ENCODE data around the gene ZFP62.

Gene ZFP62

DNA sequence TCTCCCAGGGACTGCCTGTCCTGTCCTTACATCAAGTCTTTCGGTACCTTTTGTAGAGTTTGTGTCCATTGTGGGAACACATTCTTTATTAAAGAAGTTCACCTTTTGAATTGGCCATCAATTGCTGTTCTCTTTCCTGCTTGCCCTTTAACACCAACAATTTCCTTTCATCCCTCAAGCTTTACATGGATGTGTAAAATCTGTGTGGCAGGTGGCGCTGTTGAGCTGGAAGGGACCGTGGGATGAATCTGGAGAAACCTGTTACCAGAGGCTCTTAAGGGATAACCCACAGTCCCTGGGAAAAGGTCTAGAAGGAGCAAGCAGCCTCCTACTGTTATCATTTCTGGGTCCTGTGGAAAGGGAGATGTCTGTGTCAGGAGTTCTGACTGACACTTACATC is 7.9 kb upstream of the ZFP62 start:
- H3K4me3 ChIP-seq (ENCODE audit: low read length in 2 of 2) = no peak overlapping the region
- no peak overlapping the region for H3K27ac ChIP-seq (ENCODE audit: low read depth in 2 of 2, low read length in 2 of 2)
- no peaks in the 10 kb centered on the region for H3K9me3 ChIP-seq (ENCODE audit: control insufficient read depth in 2 of 2, low read length in 2 of 2)
- no peak overlapping the region for H3K9ac ChIP-seq (ENCODE audit: low read depth in 1 of 2, low read length in 2 of 2)
- H3K4me1 ChIP-seq (ENCODE audit: control insufficient read depth in 2 of 2, insufficient read depth in 2 of 2, low read length in 2 of 2) = peaks cover 7 to 27% of the 10 kb centered on the region in 2 donors
- no peaks in the 10 kb centered on the region for H3K27me3 ChIP-seq (ENCODE audit: control insufficient read depth in 2 of 2, insufficient read depth in 2 of 2, low read length in 2 of 2)
- no peaks in the 10 kb centered on the region for H3K36me3 ChIP-seq (ENCODE audit: control insufficient read depth in 2 of 2, insufficient read depth in 2 of 2, low read length in 2 of 2)

DNA sequence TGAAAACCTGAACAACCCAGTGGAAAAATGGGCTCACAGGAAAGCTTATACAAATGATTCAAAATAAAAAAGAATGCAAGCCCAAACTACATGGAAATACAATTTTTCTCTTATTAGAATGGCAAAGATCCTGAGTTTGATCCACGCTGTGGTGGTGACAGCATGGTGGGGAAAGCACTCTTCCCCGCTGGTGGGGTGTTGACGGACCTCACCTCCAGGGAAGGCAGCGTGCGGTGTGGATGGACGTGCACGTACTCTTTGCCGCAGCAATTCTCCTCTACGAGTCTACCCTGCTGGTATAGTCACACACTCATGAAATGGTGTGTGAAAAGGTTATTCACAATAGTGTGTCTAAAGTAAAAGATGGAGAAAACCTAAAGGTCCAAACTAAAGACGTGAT is 5.9 kb upstream of the ZFP62 start:
- Histone ChIP-seq H3K9me3 (ENCODE audit: control insufficient read depth in 2 of 2, low read length in 2 of 2) (no peaks in the 10 kb centered on the region), H3K27ac (ENCODE audit: low read depth in 2 of 2, low read length in 2 of 2) (peak overlapping the region; percentile 82 to 83), H3K9ac (ENCODE audit: low read depth in 1 of 2, low read length in 2 of 2) (peak overlapping the region; percentile 5 to 60), H3K4me1 (ENCODE audit: control insufficient read depth in 2 of 2, insufficient read depth in 2 of 2, low read length in 2 of 2) (peaks cover 12 to 33% of the 10 kb centered on the region in 2 donors), H3K4me3 (ENCODE audit: low read length in 2 of 2) (peak overlapping the region; percentile 44 to 59), H3K36me3 (ENCODE audit: control insufficient read depth in 2 of 2, insufficient read depth in 2 of 2, low read length in 2 of 2) (no peaks in the 10 kb centered on the region), H3K27me3 (ENCODE audit: control insufficient read depth in 2 of 2, insufficient read depth in 2 of 2, low read length in 2 of 2) (no peaks in the 10 kb centered on the region)

DNA sequence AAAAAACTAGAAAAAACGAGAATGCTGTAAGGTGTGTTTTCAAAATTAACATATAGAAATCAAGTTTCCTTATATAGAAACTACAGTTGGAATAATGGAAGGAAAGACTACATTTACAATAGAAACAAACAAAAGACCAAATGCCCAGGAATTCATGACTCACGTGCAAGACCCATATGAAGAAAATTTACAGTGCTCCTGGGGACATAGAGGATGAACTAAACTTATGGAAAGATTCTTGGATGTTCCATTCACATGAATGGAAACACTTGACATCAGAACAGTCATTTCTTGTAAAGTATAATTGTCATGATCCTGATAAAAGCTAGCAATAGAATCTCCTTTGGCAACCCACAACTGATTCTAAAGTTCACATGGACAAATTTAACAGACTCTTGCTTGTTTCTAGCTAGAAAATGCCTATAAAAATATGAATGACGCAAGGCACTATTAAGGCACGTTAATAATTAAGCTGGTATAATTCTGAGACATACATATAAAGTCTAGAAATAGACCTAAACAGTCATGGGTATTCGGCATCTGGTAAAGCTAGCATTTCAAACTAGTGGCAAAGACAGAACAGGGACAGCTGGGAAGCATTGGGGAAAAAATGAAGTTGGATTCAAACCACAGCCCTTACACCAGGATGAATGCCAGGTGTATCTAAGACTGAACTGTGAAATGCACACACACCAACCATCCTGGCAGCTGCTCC is 5.1 kb upstream of the ZFP62 start:
- H3K9me3 ChIP-seq (ENCODE audit: control insufficient read depth in 2 of 2, low read length in 2 of 2) = no peaks in the 10 kb centered on the region
- H3K4me1 ChIP-seq (ENCODE audit: control insufficient read depth in 2 of 2, insufficient read depth in 2 of 2, low read length in 2 of 2) = peaks cover 12 to 33% of the 10 kb centered on the region in 2 donors
- no peaks in the 10 kb centered on the region for H3K36me3 ChIP-seq (ENCODE audit: control insufficient read depth in 2 of 2, insufficient read depth in 2 of 2, low read length in 2 of 2)

DNA sequence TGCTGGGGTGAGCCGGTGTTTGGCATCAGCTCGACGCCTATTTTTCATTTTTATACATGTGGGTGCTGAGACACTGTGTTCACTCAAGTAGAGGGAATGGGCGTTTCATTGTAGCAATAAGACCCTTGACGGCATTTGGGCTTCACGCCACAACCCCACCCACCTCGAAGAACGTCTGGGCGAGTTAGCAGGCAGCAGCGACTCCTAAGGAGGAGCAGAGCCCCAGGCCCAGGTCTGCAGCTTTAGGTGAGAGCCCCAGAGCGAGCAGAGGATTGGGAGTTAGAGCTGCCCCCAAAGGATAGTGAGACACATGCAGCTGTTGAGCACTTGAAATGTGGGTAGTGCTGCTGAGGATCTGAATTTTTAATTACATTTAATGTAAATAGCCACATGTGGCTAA is 1.6 kb upstream of the ZFP62 start:
- Histone ChIP-seq H3K36me3 (ENCODE audit: control insufficient read depth in 2 of 2, insufficient read depth in 2 of 2, low read length in 2 of 2) (peaks cover 0 to 3% of the 10 kb centered on the region in 2 donors), H3K9me3 (ENCODE audit: control insufficient read depth in 2 of 2, low read length in 2 of 2) (no peaks in the 10 kb centered on the region), H3K9ac (ENCODE audit: low read depth in 1 of 2, low read length in 2 of 2) (peak overlapping the region in 1 of 2 donors; percentile 31), H3K27me3 (ENCODE audit: control insufficient read depth in 2 of 2, insufficient read depth in 2 of 2, low read length in 2 of 2) (no peaks in the 10 kb centered on the region), H3K4me1 (ENCODE audit: control insufficient read depth in 2 of 2, insufficient read depth in 2 of 2, low read length in 2 of 2) (peaks cover 18 to 31% of the 10 kb centered on the region in 2 donors), H3K4me3 (ENCODE audit: low read length in 2 of 2) (no peak overlapping the region), H3K27ac (ENCODE audit: low read depth in 2 of 2, low read length in 2 of 2) (peak overlapping the region; percentile 70 to 75)

More for the DNA sequence above, 5.1 kb upstream of the ZFP62 start:
- H3K9ac ChIP-seq (ENCODE audit: low read depth in 1 of 2, low read length in 2 of 2) = peak overlapping the region; percentile 17 to 22
- H3K27ac ChIP-seq (ENCODE audit: low read depth in 2 of 2, low read length in 2 of 2) = peak overlapping the region; percentile 82 to 83
- H3K27me3 ChIP-seq (ENCODE audit: control insufficient read depth in 2 of 2, insufficient read depth in 2 of 2, low read length in 2 of 2) = no peaks in the 10 kb centered on the region
- peak overlapping the region in 1 of 2 donors; percentile 27 for H3K4me3 ChIP-seq (ENCODE audit: low read length in 2 of 2)

DNA sequence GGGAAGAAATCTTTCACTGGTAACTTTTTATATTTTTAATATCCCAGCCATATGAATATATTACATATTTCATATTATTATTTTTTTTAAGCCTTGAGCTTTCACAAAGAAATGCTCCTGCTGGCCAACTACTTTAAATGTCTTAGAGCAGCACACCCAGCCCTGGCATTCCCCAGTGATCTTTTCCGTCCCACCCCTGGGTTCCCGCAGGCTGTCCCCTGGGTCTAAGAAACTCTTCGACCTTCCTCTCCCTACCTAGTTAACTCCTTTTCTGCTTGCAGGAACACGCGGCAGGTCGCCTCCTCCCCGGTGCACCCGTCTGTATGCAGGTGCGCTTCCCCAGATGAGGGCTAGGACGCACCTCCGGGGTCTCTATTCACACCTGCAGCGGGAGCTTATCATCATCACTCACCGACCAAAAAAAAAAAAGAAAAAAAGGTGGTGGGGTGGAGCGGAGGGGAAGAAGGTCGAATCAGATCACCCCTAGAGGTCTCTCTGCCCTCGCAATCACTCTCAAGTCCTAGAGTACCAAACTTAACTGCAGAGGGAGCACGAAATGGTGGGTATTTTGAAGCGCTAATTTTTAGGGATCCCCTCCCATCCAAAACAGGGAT is 696 bp downstream of the ZFP62 start:
- Histone ChIP-seq H3K9ac (ENCODE audit: low read depth in 1 of 2, low read length in 2 of 2) (peak overlapping the region; percentile 93 to 96), H3K9me3 (ENCODE audit: control insufficient read depth in 2 of 2, low read length in 2 of 2) (no peaks in the 10 kb centered on the region), H3K27me3 (ENCODE audit: control insufficient read depth in 2 of 2, insufficient read depth in 2 of 2, low read length in 2 of 2) (no peaks in the 10 kb centered on the region), H3K4me3 (ENCODE audit: low read length in 2 of 2) (peak overlapping the region; percentile 94 to 97), H3K27ac (ENCODE audit: low read depth in 2 of 2, low read length in 2 of 2) (peak overlapping the region; percentile 96 to 97), H3K4me1 (ENCODE audit: control insufficient read depth in 2 of 2, insufficient read depth in 2 of 2, low read length in 2 of 2) (peaks cover 14 to 20% of the 10 kb centered on the region in 2 donors), H3K36me3 (ENCODE audit: control insufficient read depth in 2 of 2, insufficient read depth in 2 of 2, low read length in 2 of 2) (peaks cover 4 to 14% of the 10 kb centered on the region in 2 donors)

DNA sequence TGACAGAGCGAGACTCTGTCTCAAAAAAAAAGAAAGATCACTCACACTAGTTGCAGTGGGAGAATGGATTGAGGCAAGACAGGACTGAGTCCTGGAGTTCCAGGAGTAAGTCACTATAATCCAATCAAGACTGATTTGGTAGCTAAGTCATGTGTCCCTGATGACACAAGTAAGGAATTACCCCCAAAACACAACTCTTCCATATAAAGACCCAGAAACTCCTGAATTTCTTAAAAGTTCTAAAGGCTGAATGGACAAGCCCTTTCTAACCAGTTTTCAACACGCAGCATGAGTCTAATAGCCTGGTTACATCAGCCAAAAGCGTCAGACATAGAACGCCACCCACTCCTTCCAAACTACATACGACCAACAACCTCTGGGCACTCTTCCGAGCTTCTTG is 2.5 kb downstream of the ZFP62 start:
- Histone ChIP-seq H3K36me3 (ENCODE audit: control insufficient read depth in 2 of 2, insufficient read depth in 2 of 2, low read length in 2 of 2) (peaks cover 4 to 28% of the 10 kb centered on the region in 2 donors), H3K4me1 (ENCODE audit: control insufficient read depth in 2 of 2, insufficient read depth in 2 of 2, low read length in 2 of 2) (peaks cover 14 to 18% of the 10 kb centered on the region in 2 donors), H3K27me3 (ENCODE audit: control insufficient read depth in 2 of 2, insufficient read depth in 2 of 2, low read length in 2 of 2) (no peaks in the 10 kb centered on the region), H3K9ac (ENCODE audit: low read depth in 1 of 2, low read length in 2 of 2) (no peak overlapping the region), H3K27ac (ENCODE audit: low read depth in 2 of 2, low read length in 2 of 2) (no peak overlapping the region), H3K4me3 (ENCODE audit: low read length in 2 of 2) (no peak overlapping the region), H3K9me3 (ENCODE audit: control insufficient read depth in 2 of 2, low read length in 2 of 2) (no peaks in the 10 kb centered on the region)

DNA sequence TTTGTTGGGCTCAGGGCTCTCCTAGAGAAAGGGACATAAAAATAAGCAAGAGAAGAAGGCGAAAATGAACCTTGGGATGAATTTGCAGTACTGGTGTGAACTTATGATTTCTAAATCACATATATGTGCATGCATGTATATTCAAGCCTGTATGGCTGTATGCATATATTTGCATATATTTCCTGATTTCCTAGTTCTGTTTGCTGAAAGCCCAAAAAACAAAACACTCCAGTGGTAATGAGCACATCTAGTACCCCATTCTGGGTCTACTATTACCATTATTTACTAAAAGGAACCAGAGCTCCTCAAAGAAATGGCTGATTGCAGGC is 7.3 kb downstream of the ZFP62 start:
- Histone ChIP-seq H3K27ac (ENCODE audit: low read depth in 2 of 2, low read length in 2 of 2) (no peak overlapping the region), H3K36me3 (ENCODE audit: control insufficient read depth in 2 of 2, insufficient read depth in 2 of 2, low read length in 2 of 2) (peaks cover 34 to 57% of the 10 kb centered on the region in 2 donors), H3K27me3 (ENCODE audit: control insufficient read depth in 2 of 2, insufficient read depth in 2 of 2, low read length in 2 of 2) (no peaks in the 10 kb centered on the region)

DNA sequence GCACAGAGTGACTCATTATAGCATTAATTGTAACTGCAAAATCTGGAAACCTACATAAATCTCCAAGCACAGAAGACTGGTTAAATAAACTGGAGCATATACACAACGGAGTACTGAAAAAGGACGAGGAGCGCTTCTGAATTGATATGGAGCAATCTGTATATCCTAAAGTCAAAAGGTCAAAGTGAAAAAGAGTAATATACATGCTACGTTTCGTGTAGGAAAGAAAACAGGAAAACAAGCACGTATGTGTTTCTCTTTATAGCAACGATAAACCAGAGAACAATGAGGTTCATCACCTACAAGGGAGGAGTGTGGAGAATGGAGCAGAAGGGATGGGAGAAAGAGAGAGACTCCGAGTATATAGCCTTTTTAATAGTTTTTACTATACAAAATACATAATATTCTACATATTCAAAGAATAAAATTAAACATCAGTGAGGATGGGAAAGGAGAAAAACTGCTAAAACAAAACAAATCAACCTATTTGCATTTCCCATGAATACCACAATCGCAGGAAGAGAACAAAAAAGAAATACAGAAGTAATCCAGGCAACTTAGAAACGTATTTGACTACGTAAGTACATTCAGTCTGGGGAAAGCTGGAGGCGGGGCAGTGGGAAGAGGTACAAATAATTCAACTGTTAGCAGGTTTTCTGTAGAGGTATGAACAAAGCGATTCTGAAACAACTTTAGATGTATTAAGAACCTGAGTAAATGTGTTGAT is 7.8 kb downstream of the ZFP62 start:
- Histone ChIP-seq H3K9ac (ENCODE audit: low read depth in 1 of 2, low read length in 2 of 2) (no peak overlapping the region), H3K4me1 (ENCODE audit: control insufficient read depth in 2 of 2, insufficient read depth in 2 of 2, low read length in 2 of 2) (no peaks in the 10 kb centered on the region), H3K27me3 (ENCODE audit: control insufficient read depth in 2 of 2, insufficient read depth in 2 of 2, low read length in 2 of 2) (no peaks in the 10 kb centered on the region), H3K9me3 (ENCODE audit: control insufficient read depth in 2 of 2, low read length in 2 of 2) (peaks cover 18% of the 10 kb centered on the region in 2 donors), H3K4me3 (ENCODE audit: low read length in 2 of 2) (no peak overlapping the region), H3K36me3 (ENCODE audit: control insufficient read depth in 2 of 2, insufficient read depth in 2 of 2, low read length in 2 of 2) (peaks cover 34 to 60% of the 10 kb centered on the region in 2 donors), H3K27ac (ENCODE audit: low read depth in 2 of 2, low read length in 2 of 2) (no peak overlapping the region)

More for the DNA sequence above, 7.3 kb downstream of the ZFP62 start:
- Histone ChIP-seq H3K4me1 (ENCODE audit: control insufficient read depth in 2 of 2, insufficient read depth in 2 of 2, low read length in 2 of 2) (no peaks in the 10 kb centered on the region), H3K9ac (ENCODE audit: low read depth in 1 of 2, low read length in 2 of 2) (no peak overlapping the region), H3K4me3 (ENCODE audit: low read length in 2 of 2) (no peak overlapping the region), H3K9me3 (ENCODE audit: control insufficient read depth in 2 of 2, low read length in 2 of 2) (peaks cover 18% of the 10 kb centered on the region in 2 donors)

DNA sequence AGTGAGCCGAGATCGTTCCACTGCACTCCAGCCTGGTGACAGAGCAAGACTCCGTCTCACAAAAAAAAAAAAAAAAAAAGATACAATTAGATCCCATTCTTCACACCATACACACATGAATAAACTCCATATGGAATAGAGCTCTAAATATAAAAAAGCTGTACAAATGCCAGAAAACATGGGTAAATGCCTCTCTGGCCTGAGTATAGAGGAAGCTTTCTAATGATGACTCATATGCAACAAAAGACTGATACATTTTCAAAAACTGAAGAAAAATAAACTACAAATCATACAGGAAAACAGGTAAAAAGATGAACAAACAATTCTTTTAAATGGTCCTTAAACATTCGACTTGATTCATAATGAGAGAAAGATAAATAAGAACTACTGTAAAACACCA is 8.6 kb downstream of the ZFP62 start:
- Histone ChIP-seq H3K4me3 (ENCODE audit: low read length in 2 of 2) (no peak overlapping the region), H3K9me3 (ENCODE audit: control insufficient read depth in 2 of 2, low read length in 2 of 2) (peaks cover 18% of the 10 kb centered on the region in 2 donors), H3K27me3 (ENCODE audit: control insufficient read depth in 2 of 2, insufficient read depth in 2 of 2, low read length in 2 of 2) (no peaks in the 10 kb centered on the region), H3K9ac (ENCODE audit: low read depth in 1 of 2, low read length in 2 of 2) (no peak overlapping the region), H3K27ac (ENCODE audit: low read depth in 2 of 2, low read length in 2 of 2) (no peak overlapping the region), H3K4me1 (ENCODE audit: control insufficient read depth in 2 of 2, insufficient read depth in 2 of 2, low read length in 2 of 2) (no peaks in the 10 kb centered on the region), H3K36me3 (ENCODE audit: control insufficient read depth in 2 of 2, insufficient read depth in 2 of 2, low read length in 2 of 2) (peaks cover 34 to 64% of the 10 kb centered on the region in 2 donors)
